ENCODE measurements around the gene ERGIC1. TPM values are rescaled to one million over a fixed set of nuclear protein-coding genes. Genes with fewer than 3 reads are reported as not detected.

Gene ERGIC1
- total and polyA plus RNA-seq, 2 experiments from 2014 or later = 25.2 to 92.2 TPM

GRCh38 chr5:172871536-172871935 is 37.5 kb downstream of the ERGIC1 start:
- Mint-ChIP-seq H3K27me3 (ENCODE audit: insufficient read depth, low read depth, poor library complexity) (peaks cover 9% of the 10 kb centered on the region), H3K4me1 (peaks cover 2% of the 10 kb centered on the region), H3K27ac (no peak overlapping the region), H3K9me3 (no peaks in the 10 kb centered on the region), H3K4me3 (no peak overlapping the region), H3K36me3 (ENCODE audit: low read depth) (no peaks in the 10 kb centered on the region; the same call in 2 of the 3 replicates)
- TF ChIP-seq STAT1 (IDR thresholded peaks at IDR 0.05; ENCODE audit: unreplicated experiment) (no peak), JUNB (IDR thresholded peaks at IDR 0.05; ENCODE audit: unreplicated experiment) (no peak), ETS1 (IDR thresholded peaks at IDR 0.05) (no peak), CTCF (conservative IDR thresholded peaks at IDR 0.05; ENCODE audit: low read depth in 2 of 2) (no peak), EZH2 (IDR thresholded peaks at IDR 0.05; ENCODE audit: low read depth, unreplicated experiment) (no peak), EZH2phosphoT487 (IDR thresholded peaks at IDR 0.05; ENCODE audit: unreplicated experiment) (no peak), REST (IDR thresholded peaks at IDR 0.05; ENCODE audit: unreplicated experiment) (no peak)
- Histone ChIP-seq H3F3A (replicated peaks; ENCODE audit: low read depth) (peaks cover 8% of the 10 kb centered on the region; the same call in 1 of the 2 replicates), H4K20me1 (replicated peaks; ENCODE audit: insufficient read depth) (peaks cover 48% of the 10 kb centered on the region), H2AFZ (no peak overlapping the region), H3K9me2 (ENCODE audit: insufficient read depth) (no peaks in the 10 kb centered on the region), H3K4me1 (ENCODE audit: insufficient read depth) (peaks cover 65% of the 10 kb centered on the region), H3K79me2 (replicated peaks; ENCODE audit: insufficient read depth) (peaks cover 65% of the 10 kb centered on the region), H3K4me2 (no peak overlapping the region), H3K27me3 (ENCODE audit: insufficient read depth) (no peaks in the 10 kb centered on the region), H3K36me3 (ENCODE audit: insufficient read depth) (no peaks in the 10 kb centered on the region; the same call in 1 of the 2 replicates), H3K4me3 (no peak overlapping the region), H3K27ac (ENCODE audit: low read depth) (peak overlapping the region; percentile 81; the same call in 1 of the 2 replicates)
- DNase-seq (ENCODE audit: low spot score) (no peak), ATAC-seq (no peak)

GRCh38 chr5:172871982-172872381 is 37.9 kb downstream of the ERGIC1 start:
- peak overlapping the region; percentile 52; the same call in 1 of the 2 replicates for H3K4me2 ChIP-seq
- H3F3A ChIP-seq (replicated peaks; ENCODE audit: low read depth) = peaks cover 7% of the 10 kb centered on the region; the same call in 1 of the 2 replicates
- no peaks in the 10 kb centered on the region for H3K27me3 ChIP-seq (ENCODE audit: insufficient read depth)
- H3K27ac ChIP-seq (ENCODE audit: low read depth) = peak overlapping the region; percentile 81; the same call in 1 of the 2 replicates
- H3K27ac Mint-ChIP-seq = peak overlapping the region; percentile 73; the same call in 1 of the 2 replicates
- no peaks in the 10 kb centered on the region for H3K9me2 ChIP-seq (ENCODE audit: insufficient read depth)
- H2AFZ ChIP-seq = no peak overlapping the region
- no peak for DNase-seq (ENCODE audit: low spot score)
- no peaks in the 10 kb centered on the region; the same call in 2 of the 3 replicates for H3K9me3 Mint-ChIP-seq
- no peaks in the 10 kb centered on the region; the same call in 2 of the 3 replicates for H3K36me3 Mint-ChIP-seq (ENCODE audit: low read depth)
- H4K20me1 ChIP-seq (replicated peaks; ENCODE audit: insufficient read depth) = peaks cover 48% of the 10 kb centered on the region
- no peak for ATAC-seq
- no peak overlapping the region for H3K4me3 Mint-ChIP-seq
- peaks cover 2% of the 10 kb centered on the region for H3K4me1 Mint-ChIP-seq
- H3K4me1 ChIP-seq (ENCODE audit: insufficient read depth) = peaks cover 62% of the 10 kb centered on the region
- no peaks in the 10 kb centered on the region; the same call in 1 of the 2 replicates for H3K36me3 ChIP-seq (ENCODE audit: insufficient read depth)
- peaks cover 70% of the 10 kb centered on the region for H3K79me2 ChIP-seq (replicated peaks; ENCODE audit: insufficient read depth)
- no peak overlapping the region for H3K4me3 ChIP-seq
- H3K27me3 Mint-ChIP-seq (ENCODE audit: insufficient read depth, low read depth, poor library complexity) = peaks cover 9% of the 10 kb centered on the region
- no peak for TF ChIP-seq EZH2 (IDR thresholded peaks at IDR 0.05; ENCODE audit: low read depth, unreplicated experiment)
- TF ChIP-seq CREB1 (CRISPR knock-in tag; IDR thresholded peaks at IDR 0.05; ENCODE audit: low read depth) = no peak
- TF ChIP-seq CTCF (conservative IDR thresholded peaks at IDR 0.05; ENCODE audit: low read depth in 2 of 2) = no peak
- TF ChIP-seq EZH2phosphoT487 (IDR thresholded peaks at IDR 0.05; ENCODE audit: unreplicated experiment) = no peak
- no peak for TF ChIP-seq REST (IDR thresholded peaks at IDR 0.05; ENCODE audit: unreplicated experiment)
- no peak for TF ChIP-seq NANOG (IDR thresholded peaks at IDR 0.05; ENCODE audit: borderline replicate concordance)
- no peak for TF ChIP-seq POLR2AphosphoS5 (IDR thresholded peaks at IDR 0.05; ENCODE audit: low read depth)
- no peak for TF ChIP-seq ZNF114 (CRISPR knock-in tag; IDR thresholded peaks at IDR 0.05)
